Body of pancreas (tissue), 4 donors: ENCODE measurements around the gene FTSJ1. TPM values are rescaled to one million over a fixed set of nuclear protein-coding genes. Genes with fewer than 3 reads are reported as not detected.

ENCODE experiments used
- ATAC-seq: fragments of 150-250 bp; one replicate; pipeline ENCODE4 v1.9.1; 2016
- DNase-seq, 4 donors: peaks; one replicate each; pipeline ENCODE4 v3.0.0-alpha.2; 2019
- H3K27ac ChIP-seq, 4 donors: fragments of 200-600 bp; sonication (generic); 1 replicate in 3 of 4; 2 replicates in 1 of 4; pipeline versions ENCODE4 v1.5.1 to v1.6.1; 2016 to 2019; ENCODE audit warnings: mild to moderate bottlenecking in 1 of 4, mixed read lengths in 1 of 4, moderate library complexity in 1 of 4
- H3K27me3 ChIP-seq, 2 donors: fragments of 200-600 bp; sonication (generic); one replicate each; pipeline ENCODE4 v1.6.0; 2016; ENCODE audit warnings: mild to moderate bottlenecking in 1 of 2
- H3K36me3 ChIP-seq, 2 donors: fragments of 200-600 bp; sonication (generic); replicated peaks in 1 of 2; 2 replicates each; pipeline ENCODE4 v1.5.1; 2016; ENCODE audit warnings: low read depth in 2 of 2; ENCODE audit not compliant: insufficient read depth in 1 of 2
- H3K4me1 ChIP-seq: fragments of 200-600 bp; sonication (generic); one replicate; pipeline ENCODE4 v1.6.0; 2016
- H3K4me3 ChIP-seq, 2 donors: fragments of 200-600 bp; sonication (generic); 1 replicate in 1 of 2; 2 replicates in 1 of 2; pipeline ENCODE4 v1.5.1; 2016 to 2019
- H3K9me3 ChIP-seq, 3 donors: fragments of 200-600 bp; sonication (generic); 1 replicate in 2 of 3; 2 replicates in 1 of 3; pipeline ENCODE4 v1.5.1; 2016
- CTCF ChIP-seq, 7 experiments: fragments of 450-650 bp in 4 of 7; fragments of 200-600 bp in 3 of 7; sonication (generic) in 3 of 7; IDR thresholded peaks; one replicate each; pipeline ENCODE4 v1.5.1; 2016 to 2019; ENCODE audit warnings: antibody characterized with exemption in 7 of 7
- POLR2A ChIP-seq, 3 donors: fragments of 450-650 bp; IDR thresholded peaks; one replicate each; pipeline ENCODE4 v1.6.1; 2016; ENCODE audit warnings: antibody characterized with exemption in 3 of 3, mild to moderate bottlenecking in 2 of 3
- WGBS, 2 donors: methylation state at CpG; one replicate each; pipeline ENCODE4 v1.1.5; 2017; 5-methylcytosine and 5-hydroxymethylcytosine counted together
- intact Hi-C: fragments of 100-400 bp; cut with DNase I; formaldehyde crosslinking; loops from one replicate; pipeline ENCODE4 v1.15.1; 2023
- total RNA-seq, 2 donors: library from RNA; depleted of rRNA; stranded (reverse); fragments of >200 nt; gene quantifications; one replicate each; pipeline ENCODE4 v1.1.0, GENCODE V29; 2016

FTSJ1 gene
- total RNA-seq, 2 donors from 2014 or later: 37.1 to 56.4 TPM

- 86 to 90% methylated on average over 9 of the region's 9 CpGs for WGBS, 2 donors
- no peaks in the 10 kb centered on the region for H3K9me3 ChIP-seq
- H3K36me3 ChIP-seq: no peaks in the 10 kb centered on the region
- TF ChIP-seq POLR2A (IDR thresholded peaks at IDR 0.05): no peak
- no peak for TF ChIP-seq CTCF (IDR thresholded peaks at IDR 0.05)
- ATAC-seq: no peak
- no peak for DNase-seq
- no peak overlapping the region for H3K27ac ChIP-seq
- intact Hi-C loops: no loop called here
- H3K27me3 ChIP-seq: no peaks in the 10 kb centered on the region
- H3K4me1 ChIP-seq: peaks cover 3% of the 10 kb centered on the region
- no peak overlapping the region for H3K4me3 ChIP-seq
Measured at GRCh38 chrX:48489296-48489695, 13.3 kb downstream of the FTSJ1 start.

DNA sequence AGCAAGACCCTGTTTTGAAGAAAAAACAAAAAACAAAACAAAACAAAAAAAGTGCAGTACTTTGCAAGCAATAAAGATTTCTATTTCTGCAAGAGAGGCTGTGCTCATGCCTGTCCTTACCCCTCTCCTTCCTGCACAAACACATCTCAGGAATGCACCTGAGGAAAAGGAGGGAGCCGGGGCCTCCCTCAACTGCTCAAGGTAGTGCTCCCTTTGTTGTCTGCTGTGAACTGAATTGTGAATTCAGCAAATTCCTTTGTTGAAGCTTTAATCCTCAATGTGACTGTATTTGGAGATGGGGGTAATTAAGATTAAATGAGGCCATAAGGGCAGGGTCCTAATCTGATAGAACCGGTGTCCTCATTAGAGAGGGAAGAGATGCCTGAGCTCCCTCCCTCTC is 13.9 kb downstream of the FTSJ1 start:
- 33 to 59% methylated on average over 2 of the region's 2 CpGs for WGBS, 2 donors

GRCh38 chrX:48490661-48491060 is 14.7 kb downstream of the FTSJ1 start:
- Histone ChIP-seq H3K9me3 (no peaks in the 10 kb centered on the region), H3K4me3 (no peak overlapping the region), H3K36me3 (no peaks in the 10 kb centered on the region), H3K4me1 (peaks cover 3% of the 10 kb centered on the region), H3K27me3 (no peaks in the 10 kb centered on the region), H3K27ac (no peak overlapping the region)
- 57 to 92% methylated on average over 3 to 6 of the region's 8 CpGs for WGBS, 2 donors
- DNase-seq: no peak
- intact Hi-C loops: no loop called here
- ATAC-seq: no peak
- no peak for TF ChIP-seq POLR2A (IDR thresholded peaks at IDR 0.05)
- no peak for TF ChIP-seq CTCF (IDR thresholded peaks at IDR 0.05)

More for the DNA sequence above, 13.9 kb downstream of the FTSJ1 start:
- Histone ChIP-seq H3K9me3 (no peaks in the 10 kb centered on the region), H3K27ac (no peak overlapping the region), H3K36me3 (no peaks in the 10 kb centered on the region), H3K27me3 (no peaks in the 10 kb centered on the region), H3K4me3 (no peak overlapping the region), H3K4me1 (peaks cover 3% of the 10 kb centered on the region)
- ATAC-seq (no peak), DNase-seq (no peak)
- no peak for TF ChIP-seq POLR2A (IDR thresholded peaks at IDR 0.05)
- TF ChIP-seq CTCF (IDR thresholded peaks at IDR 0.05): no peak
- intact Hi-C loops: no loop called here

- DNase-seq (no peak), ATAC-seq (no peak)
- Histone ChIP-seq H3K27me3 (no peaks in the 10 kb centered on the region), H3K9me3 (no peaks in the 10 kb centered on the region), H3K4me3 (no peak overlapping the region), H3K4me1 (peaks cover 3% of the 10 kb centered on the region), H3K27ac (no peak overlapping the region), H3K36me3 (no peaks in the 10 kb centered on the region)
- WGBS, 2 donors: 80% methylated on average over 1 to 5 of the region's 9 CpGs
- intact Hi-C loops: no loop called here
- TF ChIP-seq CTCF (IDR thresholded peaks at IDR 0.05) (no peak), POLR2A (IDR thresholded peaks at IDR 0.05) (no peak)
Measured at GRCh38 chrX:48491809-48492208, 15.8 kb downstream of the FTSJ1 start.

DNA sequence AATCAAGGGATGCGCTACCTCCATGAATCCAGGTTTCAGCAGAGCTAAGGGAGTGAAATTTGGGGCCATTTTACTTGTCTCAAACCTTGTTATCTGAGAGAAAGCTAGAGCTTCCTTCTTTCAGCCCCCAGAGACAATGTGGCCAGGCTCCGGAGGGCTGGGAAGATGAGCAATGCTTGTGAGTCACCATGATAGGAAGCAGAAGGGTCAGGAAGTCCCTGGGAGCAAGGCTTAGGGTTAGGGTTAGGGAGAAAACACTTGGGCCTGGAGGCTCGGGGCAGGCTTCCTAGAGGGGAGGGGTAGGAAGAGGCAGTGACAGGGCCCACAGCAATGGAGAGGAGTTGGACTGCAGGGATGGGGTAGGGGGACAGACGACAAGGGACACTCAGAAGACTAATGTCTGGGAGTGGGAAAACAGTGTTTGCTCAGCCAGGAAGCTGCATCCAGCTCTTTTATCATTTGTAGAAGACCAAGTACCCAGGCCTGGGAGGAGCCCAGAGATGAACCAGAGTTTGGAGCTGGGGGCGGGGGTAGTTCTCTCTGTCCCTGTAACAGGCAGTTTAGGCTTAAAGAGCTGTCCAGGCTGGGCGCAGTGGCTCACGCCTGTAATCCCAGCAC is 16.4 kb downstream of the FTSJ1 start:
- Histone ChIP-seq H3K27me3 (no peaks in the 10 kb centered on the region), H3K4me1 (peaks cover 3% of the 10 kb centered on the region), H3K9me3 (no peaks in the 10 kb centered on the region), H3K4me3 (no peak overlapping the region), H3K36me3 (no peaks in the 10 kb centered on the region), H3K27ac (no peak overlapping the region)
- 68 to 73% methylated on average over 3 to 5 of the region's 7 CpGs for WGBS, 2 donors
- ATAC-seq (no peak), DNase-seq (no peak)
- intact Hi-C loops: no loop called here
- no peak for TF ChIP-seq CTCF (IDR thresholded peaks at IDR 0.05)
- TF ChIP-seq POLR2A (IDR thresholded peaks at IDR 0.05): no peak
